HG02642 (cell line): Measurements from ENCODE around the gene HDAC2.
A peak's percentile ranks its signal among the peaks of the same experiment; 100 is the strongest.
"Not testable (repeated sequence)": the region's sequence is repeated elsewhere in the genome, so short reads cannot be mapped to it uniquely, and the experiment has no call there.

Experiments
- ATAC-seq: cut with Tn5 transposase; IDR thresholded peaks from one replicate; pipeline ENCODE4 v1.9.1; 2021; ENCODE audit warnings: mild to moderate bottlenecking; ENCODE audit not compliant: unreplicated experiment, poor library complexity

The HDAC2 gene

DNA sequence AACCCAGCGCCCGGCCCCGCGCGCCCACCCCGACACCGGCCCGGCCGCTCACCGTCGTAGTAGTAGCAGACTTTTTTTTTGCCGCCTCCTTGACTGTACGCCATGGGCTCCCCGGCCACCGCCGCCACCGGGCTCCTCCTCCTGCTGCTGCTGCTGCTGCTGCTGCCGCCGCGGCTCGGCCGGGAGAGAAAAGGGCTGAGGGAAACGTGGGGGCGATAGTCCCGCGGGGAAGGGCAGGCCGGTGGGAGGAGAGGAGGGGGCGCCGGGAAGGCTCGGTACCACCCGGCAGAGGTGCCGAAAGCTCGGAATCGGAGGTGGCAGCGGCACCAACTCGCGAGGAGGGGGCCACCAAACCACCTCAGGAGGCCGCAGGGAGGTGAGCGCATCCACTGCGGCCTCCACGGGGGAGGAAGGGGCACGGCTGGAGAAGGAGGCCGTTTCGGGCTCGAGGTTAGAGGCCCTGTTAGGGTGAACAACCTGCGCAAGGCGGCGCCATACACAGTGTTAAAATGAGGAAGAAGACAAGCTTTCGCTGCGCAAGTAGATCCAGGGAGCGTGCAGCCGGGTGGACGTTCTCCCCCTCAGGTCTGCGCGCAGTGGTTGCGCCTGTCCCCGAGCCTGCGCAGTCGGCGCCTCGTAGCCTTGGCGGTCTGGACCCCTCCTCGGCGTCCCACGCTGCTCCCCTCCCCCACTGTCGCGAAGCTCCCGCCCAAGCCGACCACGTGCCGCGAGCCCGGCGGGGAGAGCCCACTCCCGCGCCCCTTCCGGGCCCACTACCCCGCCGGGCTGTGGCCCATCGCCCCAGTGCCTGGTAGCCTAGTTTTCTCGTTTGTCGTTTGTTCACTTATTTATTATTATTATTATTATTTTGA is at the start of gene HDAC2:
HDAC2 (minus strand) TSS at position 344 of the 872 bp plus-strand sequence; CDS start at position 104, 240 bp downstream.
- ATAC-seq: peak; percentile 87

GRCh38 chr6:114020196-114020595 is 49.2 kb upstream of the HDAC2 start:
- ATAC-seq: no peak

DNA sequence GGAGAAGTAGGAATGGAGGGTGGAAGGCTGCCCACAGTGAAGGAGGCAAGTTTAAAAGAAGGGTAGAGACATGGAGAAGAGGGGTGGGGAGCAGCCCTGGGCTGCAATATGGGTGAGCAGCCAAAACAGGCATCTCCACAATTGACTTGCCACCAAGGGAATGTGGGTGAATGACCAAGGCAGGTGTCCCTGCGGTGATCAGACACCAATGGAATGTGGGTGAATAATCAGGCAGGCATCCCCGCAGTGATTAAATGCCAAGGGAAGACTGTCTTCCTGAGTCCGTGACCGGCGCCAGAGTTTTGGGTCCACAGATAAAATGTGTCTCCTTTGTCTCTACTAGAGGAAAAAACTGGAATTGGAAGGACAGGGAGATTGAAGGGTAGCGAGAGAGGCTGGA is 46.2 kb upstream of the HDAC2 start:
- ATAC-seq: not testable (repeated sequence)

DNA sequence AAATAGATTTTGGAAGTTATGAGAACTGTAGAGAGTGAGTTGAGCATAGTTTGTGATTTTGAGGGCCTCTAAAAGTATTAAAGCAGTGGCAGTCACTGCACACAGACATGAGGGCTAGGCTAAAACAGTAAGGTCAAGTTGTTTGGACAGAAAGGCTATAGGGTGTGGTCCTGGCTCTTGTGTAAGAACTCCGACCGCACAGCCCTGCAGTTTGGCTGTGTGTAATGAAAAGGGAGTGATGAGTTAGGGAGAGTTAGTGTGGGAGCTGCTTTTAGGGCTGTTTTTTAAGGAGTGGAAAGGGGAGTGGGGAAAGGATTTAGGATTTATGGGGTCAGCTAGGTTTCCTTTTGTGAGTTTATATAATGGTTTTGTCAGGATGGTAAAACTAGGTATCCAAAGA is 43.2 kb upstream of the HDAC2 start:
- not testable (repeated sequence) for ATAC-seq

- ATAC-seq: not testable (repeated sequence)
Observed at GRCh38 chr6:114011486-114011885, 40.5 kb upstream of the HDAC2 start.

DNA sequence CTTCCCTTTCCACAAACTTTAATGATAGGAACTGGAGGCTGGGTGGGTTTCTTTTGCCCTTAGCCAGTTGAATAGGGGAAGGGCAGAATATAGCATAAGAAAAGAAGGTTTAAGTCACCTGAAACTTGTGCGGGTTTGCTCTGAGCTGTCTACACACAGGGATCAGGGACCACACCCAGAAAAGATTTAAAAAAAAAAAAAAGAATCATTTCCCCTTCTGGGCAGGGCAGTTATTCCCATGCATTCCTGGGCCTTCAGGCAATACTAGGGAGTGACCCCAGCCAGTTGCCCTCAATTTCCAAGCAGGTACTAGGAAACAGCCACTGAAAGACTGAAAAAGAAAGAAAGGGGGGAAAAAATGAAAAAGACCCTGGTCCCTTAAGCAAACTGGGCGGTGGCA is 39.6 kb upstream of the HDAC2 start:
- no peak for ATAC-seq

DNA sequence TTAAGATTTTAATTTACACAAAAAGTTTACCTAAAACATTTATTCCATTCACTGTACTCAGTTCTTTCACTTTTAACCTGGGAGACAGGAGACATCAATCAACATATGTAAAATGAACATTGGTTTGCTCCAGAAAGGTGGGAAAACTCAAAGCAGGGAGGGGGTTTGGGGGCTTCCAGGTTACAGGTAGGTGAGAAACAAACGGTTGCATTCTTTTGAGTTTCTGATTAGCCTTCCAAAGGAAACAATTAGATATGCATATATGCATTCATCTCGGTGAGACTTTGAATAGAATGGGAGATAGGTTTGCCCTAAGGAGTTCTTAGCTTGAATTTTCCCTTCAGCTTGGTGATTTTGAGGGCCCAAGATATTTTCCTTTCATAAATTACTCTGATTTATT is 38.2 kb upstream of the HDAC2 start:
- ATAC-seq: no peak

- no peak for ATAC-seq
Observed at GRCh38 chr6:114008331-114008730, 37.4 kb upstream of the HDAC2 start.

DNA sequence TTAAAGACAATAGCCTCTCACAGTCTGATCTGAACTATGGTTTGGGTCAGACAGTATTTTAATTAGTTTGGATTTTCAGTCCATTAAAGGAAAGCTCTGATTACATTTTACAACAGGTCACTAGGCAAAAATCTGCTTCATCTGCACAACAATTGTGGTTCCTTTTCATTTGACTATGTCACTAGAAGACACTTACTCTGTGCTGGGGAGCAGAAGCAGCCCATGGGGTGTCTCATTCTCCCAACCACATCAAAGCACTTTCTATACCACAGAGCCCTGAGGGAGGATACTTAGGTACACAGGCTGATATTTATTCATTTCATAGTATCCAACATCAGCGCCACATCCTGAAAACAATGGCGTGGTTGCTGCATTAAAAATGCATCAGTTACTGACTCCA is 36.6 kb upstream of the HDAC2 start:
- ATAC-seq: peak; percentile 51

GRCh38 chr6:114001354-114001753 is 30.4 kb upstream of the HDAC2 start:
- no peak for ATAC-seq

- ATAC-seq: no peak
Observed at GRCh38 chr6:114000069-114000468, 29.1 kb upstream of the HDAC2 start.

GRCh38 chr6:113999284-113999683 is 28.3 kb upstream of the HDAC2 start:
- ATAC-seq: no peak

GRCh38 chr6:113998811-113999210 is 27.9 kb upstream of the HDAC2 start:
- ATAC-seq: no peak

- no peak for ATAC-seq
Observed at GRCh38 chr6:113997116-113997515, 26.2 kb upstream of the HDAC2 start.

DNA sequence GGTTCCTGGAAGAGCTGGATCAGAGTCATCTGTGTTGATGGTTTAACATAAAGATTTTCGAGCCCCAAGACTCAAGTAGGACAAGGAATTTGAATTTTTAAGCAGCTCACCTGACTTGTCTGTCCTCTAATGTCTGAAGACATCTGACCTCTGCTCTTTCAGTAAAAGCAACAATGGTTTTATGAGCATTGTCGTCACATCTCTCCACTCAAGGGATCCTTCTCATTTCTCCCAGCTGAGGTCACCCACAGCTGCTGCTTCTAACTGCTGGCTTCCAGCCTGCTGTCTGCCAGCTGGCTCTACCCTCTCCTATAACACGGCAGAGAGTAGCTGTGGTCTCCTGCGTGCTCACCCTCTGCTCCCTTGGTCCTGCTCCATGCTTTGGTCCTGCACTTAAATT is 24.7 kb upstream of the HDAC2 start:
- ATAC-seq: no peak

GRCh38 chr6:113994934-113995342 is 24.0 kb upstream of the HDAC2 start:
- ATAC-seq: peak; percentile 97

DNA sequence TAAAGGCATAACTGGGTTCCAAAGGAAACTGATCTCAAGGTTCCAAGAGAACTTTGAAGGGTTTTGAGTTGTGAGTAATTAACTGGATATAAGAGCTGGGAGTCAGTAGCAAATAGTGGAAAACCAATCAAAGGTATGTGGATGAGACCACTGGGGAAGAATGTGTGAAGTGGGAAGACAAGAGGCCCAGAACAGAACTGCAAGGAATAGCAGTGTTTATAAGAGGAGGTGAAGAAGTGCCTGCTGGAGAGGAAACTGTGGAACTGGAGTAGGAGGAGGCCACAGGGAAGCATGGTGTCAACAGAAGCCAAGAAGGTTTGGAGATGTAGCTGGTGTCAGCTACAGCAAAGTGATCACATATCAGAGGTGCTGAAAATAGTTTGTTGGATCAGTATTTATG is 18.7 kb upstream of the HDAC2 start:
- ATAC-seq: no peak

- not testable (repeated sequence) for ATAC-seq
Observed at GRCh38 chr6:113982675-113983074, 11.7 kb upstream of the HDAC2 start.

- ATAC-seq: no peak
Observed at GRCh38 chr6:113982055-113982550, 11.2 kb upstream of the HDAC2 start.

- ATAC-seq: peak; percentile 88
Observed at GRCh38 chr6:113980937-113981554, 10.1 kb upstream of the HDAC2 start.

DNA sequence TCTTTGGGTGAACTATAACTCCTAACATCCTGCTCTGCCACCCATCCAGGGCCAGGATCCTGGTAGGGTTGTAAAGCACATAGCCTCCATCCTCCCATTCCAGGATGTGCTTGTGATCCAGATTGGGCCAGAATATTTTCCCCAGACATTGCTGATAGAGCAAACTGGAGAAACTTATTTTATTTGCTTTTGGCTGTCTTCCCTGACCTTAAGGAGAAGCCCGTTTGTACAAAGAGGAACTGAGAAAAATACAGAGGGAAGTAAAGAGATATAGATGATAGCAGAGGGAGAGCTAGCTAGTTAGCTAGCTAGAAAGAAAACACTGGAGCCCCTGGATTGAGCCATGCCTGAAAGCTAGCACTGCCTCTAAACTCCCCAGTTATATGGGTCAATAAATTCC is 9.0 kb upstream of the HDAC2 start:
- ATAC-seq: peak; percentile 43
